WTC11 (cell line): ENCODE data around the gene IL24. TPM values are rescaled to one million over a fixed set of nuclear protein-coding genes. Genes with fewer than 3 reads are reported as not detected.

Experiments used
- ATAC-seq: fragments of 200-7000 bp; cut with Tn5 transposase; 2 replicates; pipeline ENCODE4 v1.10.0; 2021; ENCODE audit warnings: mild to moderate bottlenecking, moderate library complexity
- CTCF ChIA-PET: fragments of 300-600 bp; sonication (Branson Sonifier 250); formaldehyde crosslinking; loops from one replicate; lab custom pipeline; 2021; ENCODE audit warnings: antibody characterized with exemption; lab: Charles Lee
- POLR2A ChIA-PET: fragments of 350-600 bp; sonication (Branson Sonifier 250); formaldehyde crosslinking; loops from one replicate; lab custom pipeline; 2021; ENCODE audit warnings: antibody characterized with exemption; lab: Charles Lee
- DNase-seq: peaks from one replicate; pipeline ENCODE4 v3.0.0; 2021; ENCODE audit warnings: low spot score
- H3K27ac Mint-ChIP-seq: 2 replicates; pipeline ENCODE4 v1.8.0; 2021; ENCODE audit warnings: mixed read lengths
- H3K27me3 Mint-ChIP-seq: 2 replicates; pipeline ENCODE4 v1.8.0; 2021; ENCODE audit warnings: low read depth, mild to moderate bottlenecking, moderate library complexity, mixed read lengths
- H3K36me3 Mint-ChIP-seq: 2 replicates; pipeline ENCODE4 v1.8.0; 2021; ENCODE audit warnings: mixed read lengths
- H3K4me1 Mint-ChIP-seq: 2 replicates; pipeline ENCODE4 v1.8.0; 2022; ENCODE audit warnings: mixed read lengths
- H3K4me3 Mint-ChIP-seq: 2 replicates; pipeline ENCODE4 v1.8.0; 2021; ENCODE audit warnings: mild to moderate bottlenecking, moderate library complexity, mixed read lengths
- H3K9me3 Mint-ChIP-seq: 2 replicates; pipeline ENCODE4 v1.8.0; 2021; ENCODE audit warnings: mixed read lengths
- CREM ChIP-seq: sonication (generic); formaldehyde crosslinking; IDR thresholded peaks from 2 replicates; pipeline ENCODE4 v1.8.1; 2022; ENCODE audit warnings: mild to moderate bottlenecking, missing genetic modification reagents, moderate library complexity
- E2F4 ChIP-seq: sonication (generic); formaldehyde crosslinking; IDR thresholded peaks from 2 replicates; pipeline ENCODE4 v1.8.1; 2022; ENCODE audit warnings: low read depth, mild to moderate bottlenecking, moderate library complexity, missing genetic modification reagents, borderline replicate concordance
- ELF4 ChIP-seq: sonication (generic); formaldehyde crosslinking; IDR thresholded peaks from 2 replicates; pipeline ENCODE4 v1.8.1; 2022; ENCODE audit warnings: low read depth, mild to moderate bottlenecking, moderate library complexity, missing genetic modification reagents
- FOXP1 ChIP-seq: sonication (generic); formaldehyde crosslinking; IDR thresholded peaks from 2 replicates; pipeline ENCODE4 v1.8.0; 2022; ENCODE audit warnings: missing genetic modification reagents, mild to moderate bottlenecking, moderate library complexity, borderline replicate concordance
- IRF1 ChIP-seq: sonication (generic); formaldehyde crosslinking; IDR thresholded peaks from 2 replicates; pipeline ENCODE4 v1.8.0; 2023; ENCODE audit warnings: missing genetic modification reagents
- MLX ChIP-seq: sonication (generic); formaldehyde crosslinking; IDR thresholded peaks from 2 replicates; pipeline ENCODE4 v1.8.1; 2023; ENCODE audit warnings: mild to moderate bottlenecking, missing genetic modification reagents, moderate library complexity
- MXD4 ChIP-seq: fragments of 250-450 bp; sonication (Bioruptor Pico); IDR thresholded peaks from 2 replicates; pipeline ENCODE4 v1.8.0; 2021; ENCODE audit warnings: mild to moderate bottlenecking, moderate library complexity, borderline replicate concordance
- MYBL2 ChIP-seq: sonication (generic); formaldehyde crosslinking; IDR thresholded peaks from 2 replicates; pipeline ENCODE4 v1.8.1; 2023; ENCODE audit warnings: mild to moderate bottlenecking, moderate library complexity, missing genetic modification reagents
- NR3C1 ChIP-seq: sonication (generic); formaldehyde crosslinking; conservative IDR thresholded peaks from 2 replicates; pipeline ENCODE4 v1.8.1; 2023; ENCODE audit warnings: low read depth, mild to moderate bottlenecking, missing genetic modification reagents
- OVOL2 ChIP-seq: fragments of 250-450 bp; sonication (Bioruptor Pico); IDR thresholded peaks from 2 replicates; pipeline ENCODE4 v1.9.0; 2021; ENCODE audit warnings: mild to moderate bottlenecking, borderline replicate concordance
- PRRX2 ChIP-seq: fragments of 250-450 bp; sonication (Bioruptor Pico); IDR thresholded peaks from 2 replicates; pipeline ENCODE4 v1.8.0; 2021; ENCODE audit warnings: mild to moderate bottlenecking
- RELA ChIP-seq: sonication (generic); formaldehyde crosslinking; IDR thresholded peaks from 2 replicates; pipeline ENCODE4 v1.8.1; 2022; ENCODE audit warnings: missing genetic modification reagents, mild to moderate bottlenecking, borderline replicate concordance
- TEAD1 ChIP-seq: sonication (generic); formaldehyde crosslinking; IDR thresholded peaks from 2 replicates; pipeline ENCODE4 v1.8.0; 2022; ENCODE audit warnings: mild to moderate bottlenecking, missing genetic modification reagents
- USF1 ChIP-seq: sonication (generic); formaldehyde crosslinking; IDR thresholded peaks from 2 replicates; pipeline ENCODE4 v1.8.0; 2022; ENCODE audit warnings: mild to moderate bottlenecking, missing genetic modification reagents
- ZNF219 ChIP-seq: sonication (generic); formaldehyde crosslinking; IDR thresholded peaks from 2 replicates; pipeline ENCODE4 v1.8.0; 2023; ENCODE audit warnings: missing genetic modification reagents, mild to moderate bottlenecking, borderline replicate concordance
- ZNF263 ChIP-seq: sonication (generic); formaldehyde crosslinking; IDR thresholded peaks from 2 replicates; pipeline ENCODE4 v1.8.1; 2022; ENCODE audit warnings: low read depth, mild to moderate bottlenecking, moderate library complexity, missing genetic modification reagents
- ZNF416 ChIP-seq: fragments of 250-450 bp; sonication (Bioruptor Pico); IDR thresholded peaks from 2 replicates; pipeline ENCODE4 v1.9.0; 2021; ENCODE audit warnings: mild to moderate bottlenecking, inconsistent platforms
- total RNA-seq: library from RNA; stranded (reverse); gene quantifications from 3 replicates; pipeline ENCODE4 v1.2.3, GENCODE V29; 2021
- TF ChIP-seq, protein P1 (sequence below): sonication (generic); formaldehyde crosslinking; conservative IDR thresholded peaks from 2 replicates; pipeline ENCODE4 v1.8.1; 2022; ENCODE audit warnings: mild to moderate bottlenecking, missing genetic modification reagents
- TF ChIP-seq, protein P2 (sequence below): sonication (generic); formaldehyde crosslinking; IDR thresholded peaks from 2 replicates; pipeline ENCODE4 v1.8.1; 2022; ENCODE audit warnings: mild to moderate bottlenecking, moderate library complexity, missing genetic modification reagents
- TF ChIP-seq, protein P3 (sequence below): sonication (generic); formaldehyde crosslinking; IDR thresholded peaks from 2 replicates; pipeline ENCODE4 v1.8.1; 2023; ENCODE audit warnings: mild to moderate bottlenecking, missing genetic modification reagents, borderline replicate concordance
- TF ChIP-seq, protein P4 (sequence below): sonication (generic); formaldehyde crosslinking; IDR thresholded peaks from 2 replicates; pipeline ENCODE4 v1.8.1; 2022; ENCODE audit warnings: missing genetic modification reagents, borderline replicate concordance

Gene IL24
- total RNA-seq, 1 experiment from 2014 or later, result not detected

- no peak for TF ChIP-seq CREM
- TF ChIP-seq MLX (CRISPR knock-in tag), result no peak
- TF ChIP-seq TEAD1 (CRISPR knock-in tag), result no peak
- no peak for TF ChIP-seq USF1 (CRISPR knock-in tag)
- TF ChIP-seq, protein P1, sequence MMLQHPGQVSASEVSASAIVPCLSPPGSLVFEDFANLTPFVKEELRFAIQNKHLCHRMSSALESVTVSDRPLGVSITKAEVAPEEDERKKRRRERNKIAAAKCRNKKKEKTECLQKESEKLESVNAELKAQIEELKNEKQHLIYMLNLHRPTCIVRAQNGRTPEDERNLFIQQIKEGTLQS (CRISPR knock-in tag), result no peak
- TF ChIP-seq, protein P2, sequence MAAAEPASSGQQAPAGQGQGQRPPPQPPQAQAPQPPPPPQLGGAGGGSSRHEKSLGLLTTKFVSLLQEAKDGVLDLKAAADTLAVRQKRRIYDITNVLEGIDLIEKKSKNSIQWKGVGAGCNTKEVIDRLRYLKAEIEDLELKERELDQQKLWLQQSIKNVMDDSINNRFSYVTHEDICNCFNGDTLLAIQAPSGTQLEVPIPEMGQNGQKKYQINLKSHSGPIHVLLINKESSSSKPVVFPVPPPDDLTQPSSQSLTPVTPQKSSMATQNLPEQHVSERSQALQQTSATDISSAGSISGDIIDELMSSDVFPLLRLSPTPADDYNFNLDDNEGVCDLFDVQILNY (CRISPR knock-in tag), result no peak
- CTCF ChIA-PET, result interaction anchor here (0.9 to 2.8 kb wide), 2 partner anchors 12 to 250 kb away, joined by 3 to 17 read pairs; no protein-coding TSS in a partner anchor
- Mint-ChIP-seq H3K4me3 (no peak overlapping the region), H3K27me3 (no peaks in the 10 kb centered on the region), H3K4me1 (peaks cover 5% of the 10 kb centered on the region; the same call in 1 of the 2 replicates), H3K9me3 (no peaks in the 10 kb centered on the region), H3K27ac (no peak overlapping the region), H3K36me3 (no peaks in the 10 kb centered on the region)
- ATAC-seq, result no peak
- POLR2A ChIA-PET, result no interaction called here
- DNase-seq, result no peak
These were observed 40.2 kb downstream of the IL24 start for GRCh38 chr1:206937425-206937824.

- Mint-ChIP-seq H3K36me3 (no peaks in the 10 kb centered on the region), H3K9me3 (no peaks in the 10 kb centered on the region), H3K4me1 (peaks cover 5% of the 10 kb centered on the region; the same call in 1 of the 2 replicates), H3K27me3 (no peaks in the 10 kb centered on the region; the same call in 1 of the 2 replicates), H3K27ac (no peak overlapping the region), H3K4me3 (no peak overlapping the region)
- DNase-seq (no peak), ATAC-seq (no peak)
- ChIA-PET CTCF (interaction anchor here (2.4 kb wide), 1 partner anchor 43 kb away, joined by 10 read pairs; no protein-coding TSS in a partner anchor), POLR2A (no interaction called here)
- TF ChIP-seq ZNF416 (CRISPR knock-in tag), result no peak
- TF ChIP-seq ZNF219 (CRISPR knock-in tag), result no peak
- no peak for TF ChIP-seq PRRX2 (CRISPR knock-in tag)
- no peak for TF ChIP-seq MYBL2
- no peak for TF ChIP-seq E2F4
- no peak for TF ChIP-seq OVOL2 (CRISPR knock-in tag)
These were observed 41.9 kb downstream of the IL24 start for GRCh38 chr1:206939131-206939530.

GRCh38 chr1:206939841-206940587, 42.8 kb downstream of the IL24 start:
- ChIA-PET CTCF (interaction anchor here (2.4 kb wide), 1 partner anchor 42 kb away, joined by 10 read pairs; no protein-coding TSS in a partner anchor), POLR2A (no interaction called here)
- no peak overlapping the region for H3K27ac Mint-ChIP-seq
- TF ChIP-seq MXD4 (CRISPR knock-in tag) (no peak), ZNF263 (CRISPR knock-in tag) (no peak), IRF1 (CRISPR knock-in tag) (no peak), NR3C1 (CRISPR knock-in tag) (no peak), ELF4 (CRISPR knock-in tag) (no peak), FOXP1 (CRISPR knock-in tag) (no peak), RELA (CRISPR knock-in tag) (no peak)
- TF ChIP-seq, protein P3, sequence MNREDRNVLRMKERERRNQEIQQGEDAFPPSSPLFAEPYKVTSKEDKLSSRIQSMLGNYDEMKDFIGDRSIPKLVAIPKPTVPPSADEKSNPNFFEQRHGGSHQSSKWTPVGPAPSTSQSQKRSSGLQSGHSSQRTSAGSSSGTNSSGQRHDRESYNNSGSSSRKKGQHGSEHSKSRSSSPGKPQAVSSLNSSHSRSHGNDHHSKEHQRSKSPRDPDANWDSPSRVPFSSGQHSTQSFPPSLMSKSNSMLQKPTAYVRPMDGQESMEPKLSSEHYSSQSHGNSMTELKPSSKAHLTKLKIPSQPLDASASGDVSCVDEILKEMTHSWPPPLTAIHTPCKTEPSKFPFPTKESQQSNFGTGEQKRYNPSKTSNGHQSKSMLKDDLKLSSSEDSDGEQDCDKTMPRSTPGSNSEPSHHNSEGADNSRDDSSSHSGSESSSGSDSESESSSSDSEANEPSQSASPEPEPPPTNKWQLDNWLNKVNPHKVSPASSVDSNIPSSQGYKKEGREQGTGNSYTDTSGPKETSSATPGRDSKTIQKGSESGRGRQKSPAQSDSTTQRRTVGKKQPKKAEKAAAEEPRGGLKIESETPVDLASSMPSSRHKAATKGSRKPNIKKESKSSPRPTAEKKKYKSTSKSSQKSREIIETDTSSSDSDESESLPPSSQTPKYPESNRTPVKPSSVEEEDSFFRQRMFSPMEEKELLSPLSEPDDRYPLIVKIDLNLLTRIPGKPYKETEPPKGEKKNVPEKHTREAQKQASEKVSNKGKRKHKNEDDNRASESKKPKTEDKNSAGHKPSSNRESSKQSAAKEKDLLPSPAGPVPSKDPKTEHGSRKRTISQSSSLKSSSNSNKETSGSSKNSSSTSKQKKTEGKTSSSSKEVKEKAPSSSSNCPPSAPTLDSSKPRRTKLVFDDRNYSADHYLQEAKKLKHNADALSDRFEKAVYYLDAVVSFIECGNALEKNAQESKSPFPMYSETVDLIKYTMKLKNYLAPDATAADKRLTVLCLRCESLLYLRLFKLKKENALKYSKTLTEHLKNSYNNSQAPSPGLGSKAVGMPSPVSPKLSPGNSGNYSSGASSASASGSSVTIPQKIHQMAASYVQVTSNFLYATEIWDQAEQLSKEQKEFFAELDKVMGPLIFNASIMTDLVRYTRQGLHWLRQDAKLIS (CRISPR knock-in tag), result no peak
- TF ChIP-seq, protein P4, sequence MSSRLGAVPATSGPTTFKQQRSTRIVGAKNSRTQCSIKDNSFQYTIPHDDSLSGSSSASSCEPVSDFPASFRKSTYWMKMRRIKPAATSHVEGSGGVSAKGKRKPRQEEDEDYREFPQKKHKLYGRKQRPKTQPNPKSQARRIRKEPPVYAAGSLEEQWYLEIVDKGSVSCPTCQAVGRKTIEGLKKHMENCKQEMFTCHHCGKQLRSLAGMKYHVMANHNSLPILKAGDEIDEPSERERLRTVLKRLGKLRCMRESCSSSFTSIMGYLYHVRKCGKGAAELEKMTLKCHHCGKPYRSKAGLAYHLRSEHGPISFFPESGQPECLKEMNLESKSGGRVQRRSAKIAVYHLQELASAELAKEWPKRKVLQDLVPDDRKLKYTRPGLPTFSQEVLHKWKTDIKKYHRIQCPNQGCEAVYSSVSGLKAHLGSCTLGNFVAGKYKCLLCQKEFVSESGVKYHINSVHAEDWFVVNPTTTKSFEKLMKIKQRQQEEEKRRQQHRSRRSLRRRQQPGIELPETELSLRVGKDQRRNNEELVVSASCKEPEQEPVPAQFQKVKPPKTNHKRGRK (CRISPR knock-in tag), result no peak

More at GRCh38 chr1:206939841-206940587, 42.8 kb downstream of the IL24 start:
- H3K27me3 Mint-ChIP-seq, result peaks cover under 1% of the 10 kb centered on the region; the same call in 1 of the 2 replicates
- no peak overlapping the region for H3K4me3 Mint-ChIP-seq
- ATAC-seq (no peak), DNase-seq (no peak)
- H3K9me3 Mint-ChIP-seq, result no peaks in the 10 kb centered on the region
- peaks cover 5% of the 10 kb centered on the region; the same call in 1 of the 2 replicates for H3K4me1 Mint-ChIP-seq
- no peaks in the 10 kb centered on the region for H3K36me3 Mint-ChIP-seq
